BJ (cell line): ENCODE data around the gene JAG1. TPM values are rescaled to one million over a fixed set of nuclear protein-coding genes. Genes with fewer than 3 reads are reported as not detected.

Source experiments
- CTCF ChIA-PET: fragments of 350-600 bp; formaldehyde crosslinking; extraction: SDS; loops from one replicate; lab custom pipeline; 2021; ENCODE audit warnings: antibody characterized with exemption, inconsistent platforms; lab: Yijun Ruan, JAX
- POLR2A ChIA-PET: fragments of 300-600 bp; sonication (Branson Sonifier 250); formaldehyde crosslinking; extraction: SDS; loops from one replicate; lab custom pipeline; 2021; ENCODE audit warnings: antibody characterized with exemption; lab: Charles Lee
- DNase-seq: peaks from one replicate; pipeline ENCODE4 v3.0.0-alpha.2; 2011; ENCODE audit warnings: low read depth
- H3K27me3 ChIP-seq: 2 replicates; pipeline ENCODE4 v1.6.0; 2011; ENCODE audit warnings: low read length; ENCODE audit not compliant: control insufficient read depth, insufficient read depth
- H3K36me3 ChIP-seq: 2 replicates; pipeline ENCODE4 v1.5.1; 2011; ENCODE audit warnings: low read length; ENCODE audit not compliant: control insufficient read depth, insufficient read depth
- H3K4me3 ChIP-seq: 2 replicates; pipeline ENCODE4 v1.5.1; 2011; ENCODE audit warnings: low read depth, mild to moderate bottlenecking, control low read depth, low read length
- polyA plus RNA-seq: library from polyadenylated mRNA; depleted of rRNA; stranded (reverse); fragments of >200 nt; gene quantifications from 2 replicates; pipeline ENCODE4 v1.2.3, GENCODE V29; 2011
- TF ChIP-seq, protein P1 (sequence below): IDR thresholded peaks from 2 replicates; pipeline ENCODE4 v1.5.1; 2011; ENCODE audit warnings: low read depth, mild to moderate bottlenecking, control low read depth, inconsistent platforms, low read length, moderate library complexity; ENCODE audit not compliant: insufficient read depth

Gene JAG1
- polyA plus RNA-seq, 1 experiment, result 19.9 TPM

DNA sequence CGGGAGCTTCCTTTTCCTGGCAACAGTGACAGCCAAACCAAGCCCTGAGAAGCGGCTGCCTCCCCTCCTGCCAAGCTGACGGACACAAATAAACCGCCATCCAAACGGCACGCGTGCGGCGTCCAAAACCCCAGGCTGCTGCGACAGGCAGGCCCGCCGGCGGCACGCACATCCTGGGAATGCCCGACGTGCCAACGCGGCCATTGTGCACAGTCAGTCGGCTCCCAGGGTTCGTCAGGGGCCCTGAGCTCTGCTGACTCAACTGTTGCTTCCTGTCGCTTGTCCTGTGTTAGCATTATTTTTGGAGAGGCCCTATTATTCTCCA is 6.8 kb downstream of the JAG1 start:
- TF ChIP-seq, protein P1, sequence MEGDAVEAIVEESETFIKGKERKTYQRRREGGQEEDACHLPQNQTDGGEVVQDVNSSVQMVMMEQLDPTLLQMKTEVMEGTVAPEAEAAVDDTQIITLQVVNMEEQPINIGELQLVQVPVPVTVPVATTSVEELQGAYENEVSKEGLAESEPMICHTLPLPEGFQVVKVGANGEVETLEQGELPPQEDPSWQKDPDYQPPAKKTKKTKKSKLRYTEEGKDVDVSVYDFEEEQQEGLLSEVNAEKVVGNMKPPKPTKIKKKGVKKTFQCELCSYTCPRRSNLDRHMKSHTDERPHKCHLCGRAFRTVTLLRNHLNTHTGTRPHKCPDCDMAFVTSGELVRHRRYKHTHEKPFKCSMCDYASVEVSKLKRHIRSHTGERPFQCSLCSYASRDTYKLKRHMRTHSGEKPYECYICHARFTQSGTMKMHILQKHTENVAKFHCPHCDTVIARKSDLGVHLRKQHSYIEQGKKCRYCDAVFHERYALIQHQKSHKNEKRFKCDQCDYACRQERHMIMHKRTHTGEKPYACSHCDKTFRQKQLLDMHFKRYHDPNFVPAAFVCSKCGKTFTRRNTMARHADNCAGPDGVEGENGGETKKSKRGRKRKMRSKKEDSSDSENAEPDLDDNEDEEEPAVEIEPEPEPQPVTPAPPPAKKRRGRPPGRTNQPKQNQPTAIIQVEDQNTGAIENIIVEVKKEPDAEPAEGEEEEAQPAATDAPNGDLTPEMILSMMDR, result no peak
- no peak for DNase-seq
- POLR2A ChIA-PET, result no interaction called here
- peaks cover 4% of the 10 kb centered on the region for H3K36me3 ChIP-seq
- CTCF ChIA-PET, result interaction anchor here (1.1 to 1.3 kb wide), 2 partner anchors 17 to 102 kb away, joined by 5 read pairs; no protein-coding TSS in a partner anchor
- no peaks in the 10 kb centered on the region for H3K27me3 ChIP-seq
- H3K4me3 ChIP-seq, result no peak overlapping the region

DNA sequence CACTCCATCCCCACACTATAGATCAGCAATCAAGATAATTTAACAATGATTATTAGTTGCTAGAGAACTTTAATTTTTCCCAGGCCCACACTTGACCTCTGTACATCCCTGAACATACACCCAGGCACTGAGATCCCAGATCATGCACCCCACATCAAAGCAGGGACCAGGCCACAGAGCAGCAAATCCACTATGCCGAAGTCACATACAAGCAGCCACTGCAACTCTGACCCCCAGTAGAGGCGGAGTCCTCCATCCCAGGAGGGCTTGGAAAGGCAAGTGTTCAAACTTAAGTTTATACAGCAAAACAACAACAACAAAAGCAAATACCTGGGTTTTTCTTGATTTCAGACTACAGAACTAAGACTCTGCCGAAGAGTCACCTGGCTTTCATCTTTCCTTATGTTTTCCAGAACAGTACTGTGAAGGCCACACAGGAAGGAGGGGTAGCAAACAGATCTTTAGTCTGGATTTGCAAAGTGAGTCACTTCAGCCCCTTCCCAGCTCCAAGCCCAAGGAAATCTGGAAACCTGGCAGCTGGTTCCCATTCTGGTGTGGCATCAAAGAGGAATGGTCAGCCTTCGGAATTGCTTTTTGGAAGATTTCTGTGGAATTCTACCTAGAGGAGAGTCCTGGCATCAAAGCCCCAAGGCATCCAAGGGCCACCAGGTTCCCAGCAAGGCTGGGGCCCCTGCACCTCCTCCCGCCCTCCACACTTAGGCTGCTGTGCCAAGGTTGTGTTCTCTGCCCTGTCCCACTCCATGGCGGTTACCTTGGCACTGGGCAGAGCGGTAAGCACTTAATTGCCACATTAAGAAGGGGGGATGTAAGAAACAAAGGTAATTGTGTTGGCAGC is 7.3 kb downstream of the JAG1 start:
- ChIA-PET CTCF (interaction anchor here (1.1 kb wide), 1 partner anchor 16 kb away, joined by 5 read pairs; no protein-coding TSS in a partner anchor), POLR2A (no interaction called here)
- H3K4me3 ChIP-seq, result no peak overlapping the region
- DNase-seq, result no peak
- peaks cover 4% of the 10 kb centered on the region for H3K36me3 ChIP-seq
- TF ChIP-seq, protein P1, result no peak
- H3K27me3 ChIP-seq, result no peaks in the 10 kb centered on the region

- CTCF ChIA-PET, result no interaction called here
- POLR2A ChIA-PET, result no interaction called here
- DNase-seq, result no peak
- TF ChIP-seq, protein P1, result no peak
- Histone ChIP-seq H3K27me3 (no peaks in the 10 kb centered on the region), H3K4me3 (no peak overlapping the region), H3K36me3 (peaks cover 7% of the 10 kb centered on the region)
These were observed 8.0 kb downstream of the JAG1 start for GRCh38 chr20:10665791-10666190.

DNA sequence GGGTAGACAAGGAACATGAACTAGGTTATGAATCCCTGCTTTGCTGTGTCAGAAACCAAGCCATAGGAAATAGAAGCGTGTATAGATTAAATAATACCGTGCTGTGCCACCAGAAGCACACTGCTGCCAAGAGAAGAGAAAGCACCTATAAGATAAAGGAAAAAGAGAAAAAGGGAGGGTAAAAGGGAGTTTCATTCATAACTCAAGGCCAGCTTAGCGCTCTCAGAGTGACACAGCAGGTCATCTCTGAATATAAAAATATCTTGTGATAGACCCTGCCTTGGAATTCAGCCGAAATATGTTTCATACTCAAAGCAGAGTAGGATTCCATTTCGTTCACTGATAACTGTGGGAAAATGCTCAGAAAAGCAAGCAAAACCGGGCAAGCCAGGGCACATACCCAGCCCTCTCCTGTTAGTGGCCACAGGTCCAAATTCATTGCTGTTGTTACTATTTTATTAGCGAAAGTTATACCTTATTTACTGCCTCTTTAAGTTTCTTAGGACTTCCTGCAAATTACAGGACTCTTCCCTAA is 8.7 kb downstream of the JAG1 start:
- TF ChIP-seq, protein P1, result no peak
- Histone ChIP-seq H3K4me3 (no peak overlapping the region), H3K27me3 (no peaks in the 10 kb centered on the region), H3K36me3 (peaks cover 9% of the 10 kb centered on the region)
- ChIA-PET CTCF (no interaction called here), POLR2A (no interaction called here)
- no peak for DNase-seq

DNA sequence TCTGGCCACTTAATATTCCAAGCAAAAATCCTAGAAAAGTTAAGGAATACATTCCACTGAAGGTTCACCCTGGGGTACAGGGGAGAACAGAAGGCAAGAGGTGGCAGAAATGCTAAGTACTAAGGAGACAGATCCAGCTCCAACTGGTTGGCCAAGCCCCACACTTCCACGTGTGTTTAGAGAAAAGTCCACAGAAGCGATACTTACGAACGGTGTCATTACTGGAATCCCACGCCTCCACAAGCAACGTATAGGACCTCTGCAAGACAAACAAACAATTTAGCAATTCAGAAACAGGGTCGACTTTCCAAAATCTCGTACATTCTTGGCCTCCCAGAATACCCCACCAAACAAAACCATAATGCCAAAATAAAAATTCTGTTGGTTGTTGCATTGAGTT is 10.0 kb downstream of the JAG1 start:
- ChIA-PET POLR2A (no interaction called here), CTCF (no interaction called here)
- DNase-seq, result no peak
- H3K4me3 ChIP-seq, result no peak overlapping the region
- TF ChIP-seq, protein P1, result no peak
- H3K27me3 ChIP-seq, result no peaks in the 10 kb centered on the region
- peaks cover 9% of the 10 kb centered on the region for H3K36me3 ChIP-seq
